NCI-H2107 (cell line): Measurements from ENCODE around the gene CCDC9B.

ENCODE experiments used
- DNase-seq: peaks from one replicate; lab custom pipeline; 2025; lab: John Stamatoyannopoulos, UW

Gene CCDC9B

DNA sequence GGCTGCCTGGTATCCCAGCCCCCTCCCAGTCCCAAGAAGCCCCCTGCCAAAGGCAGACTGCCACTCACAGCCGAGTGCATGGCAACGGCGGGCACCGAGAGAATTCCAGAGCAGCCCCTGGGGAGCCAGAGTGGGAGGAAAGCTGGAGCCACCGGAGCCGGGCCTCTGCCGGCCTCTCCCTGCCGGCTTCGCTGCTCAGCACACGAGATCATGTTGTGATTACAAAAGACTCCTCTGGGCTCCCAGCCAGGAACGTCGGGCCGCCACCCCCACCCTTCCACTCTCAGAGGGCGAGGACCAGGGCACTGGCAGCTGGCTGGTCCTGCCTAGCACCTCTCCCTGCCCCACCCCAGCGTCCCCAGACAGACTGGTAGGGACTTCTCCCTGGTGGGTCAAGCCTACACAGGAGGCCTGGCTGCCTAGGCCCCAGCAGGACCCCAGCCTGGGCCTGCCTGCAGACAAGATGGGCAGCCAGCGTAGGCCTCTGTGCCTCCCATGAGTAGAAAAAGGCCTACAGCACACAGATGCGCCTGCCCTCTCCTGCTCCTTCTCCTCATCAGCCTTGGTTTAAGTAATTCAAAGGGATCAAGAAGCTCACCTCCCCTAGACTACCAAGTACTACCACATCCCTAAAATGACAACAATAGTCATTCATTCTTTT is at the start of gene CCDC9B:
CCDC9B (minus strand) TSS at position 200 of the 661 bp plus-strand sequence; CDS start at position 80, 120 bp downstream.
- peak; percentile 40 for DNase-seq

DNA sequence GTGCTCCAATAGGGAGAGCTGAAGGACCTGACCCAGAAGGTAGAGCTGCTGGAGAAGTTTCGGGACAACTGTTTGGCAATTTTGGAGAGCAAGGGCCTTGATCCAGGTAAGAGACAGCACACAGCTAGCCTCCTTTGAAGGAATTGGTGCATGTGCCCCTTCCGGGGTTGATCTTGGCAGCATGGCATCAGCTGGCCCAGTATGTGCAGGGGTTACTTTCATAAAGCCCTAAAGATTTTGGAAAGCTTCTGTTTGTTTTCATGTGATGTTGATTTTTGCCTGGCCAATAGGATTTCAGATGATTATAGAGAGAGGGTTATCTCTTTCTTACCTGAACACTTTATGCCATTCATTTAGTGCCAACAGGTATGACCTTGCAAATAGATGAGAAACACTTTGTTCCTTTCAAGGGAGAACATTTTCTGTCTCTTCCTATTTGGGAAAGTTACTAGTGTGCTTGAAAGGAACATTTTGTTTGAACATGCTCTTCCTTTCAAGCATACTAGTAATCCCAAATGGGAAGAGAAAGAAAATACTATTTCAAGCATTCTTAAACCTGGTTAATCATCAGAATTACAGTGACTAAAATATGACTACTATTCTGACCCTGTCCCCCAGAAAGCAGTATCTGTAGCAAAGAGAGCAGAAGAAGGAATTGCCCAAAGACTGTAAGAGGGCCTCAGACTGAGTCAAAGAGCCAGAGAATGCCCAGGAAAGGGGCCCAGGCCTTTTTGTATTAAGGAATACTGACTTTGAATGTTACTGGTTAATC is 49.3 kb upstream of the CCDC9B start:
- DNase-seq = no peak

DNA sequence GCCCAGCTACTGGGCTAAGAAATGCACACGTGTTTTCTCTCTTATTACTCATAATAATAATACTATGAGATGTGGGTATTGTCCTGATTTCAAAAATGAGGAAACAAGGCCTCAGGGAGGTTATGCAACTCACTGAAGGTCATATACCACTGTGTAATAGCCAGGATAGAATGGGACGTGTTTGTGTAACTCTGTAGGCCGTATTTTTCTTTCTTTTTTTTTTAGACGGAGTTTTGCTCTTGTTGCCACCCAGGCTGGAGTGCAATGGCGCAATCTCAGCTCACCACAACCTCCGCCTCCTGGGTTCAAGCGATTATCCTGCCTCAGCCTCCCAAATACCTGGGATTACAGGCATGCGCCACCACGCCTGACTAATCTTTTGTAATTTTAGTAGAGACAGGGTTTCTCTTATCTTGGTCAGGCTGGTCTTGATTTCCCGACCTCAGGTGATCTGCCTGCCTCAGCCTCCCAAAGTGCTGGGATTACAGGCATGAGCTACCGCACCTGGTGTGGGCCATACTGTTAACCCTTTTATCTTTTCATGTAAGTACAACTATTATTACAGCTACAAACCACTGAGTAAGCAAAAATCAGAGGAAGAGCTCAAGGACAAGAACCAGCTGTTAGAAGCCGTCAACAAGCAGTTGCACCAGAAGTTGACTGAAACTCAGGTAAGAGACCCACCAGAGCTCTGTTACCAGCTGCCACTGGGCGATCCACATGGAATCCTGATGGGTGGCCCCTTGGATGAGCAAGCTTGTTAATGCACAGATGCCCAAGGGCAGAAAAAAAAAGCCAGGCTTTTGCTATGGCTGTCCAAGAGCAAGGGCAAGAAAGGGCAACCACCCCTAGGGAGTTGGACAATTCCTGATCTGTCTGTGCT is 48.4 kb upstream of the CCDC9B start:
- DNase-seq = no peak

DNA sequence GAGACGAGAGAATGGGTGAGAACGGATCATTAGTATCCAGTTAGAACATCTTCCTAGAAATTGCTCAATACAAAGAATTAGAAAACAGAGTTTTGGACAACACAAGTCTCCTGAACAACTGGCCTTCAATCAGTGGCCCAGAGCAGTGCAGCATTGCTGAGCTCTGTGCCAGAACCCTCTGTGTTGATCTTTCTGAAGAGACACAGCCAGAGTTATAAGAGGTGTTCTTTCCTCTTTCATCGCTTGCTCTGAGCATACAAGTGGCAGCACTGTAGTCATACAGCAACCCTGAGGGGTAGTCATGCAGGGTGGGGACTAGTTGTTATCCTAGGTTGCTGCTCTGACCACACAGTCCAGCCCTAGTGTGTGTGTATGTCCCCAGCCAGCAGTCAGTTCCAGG is 45.7 kb upstream of the CCDC9B start:
- DNase-seq = no peak

- peak; percentile 54 for DNase-seq
These were observed 42.1 kb upstream of the CCDC9B start, which contains the start of gene KNSTRN for GRCh38 chr15:40382580-40383456. Gene KNSTRN, plus strand, starts transcription at chr15:40382721. Its CDS starts 115 bp downstream, at chr15:40382836.

GRCh38 chr15:40381818-40382529 is 41.2 kb upstream of the CCDC9B start:
- no peak for DNase-seq

DNA sequence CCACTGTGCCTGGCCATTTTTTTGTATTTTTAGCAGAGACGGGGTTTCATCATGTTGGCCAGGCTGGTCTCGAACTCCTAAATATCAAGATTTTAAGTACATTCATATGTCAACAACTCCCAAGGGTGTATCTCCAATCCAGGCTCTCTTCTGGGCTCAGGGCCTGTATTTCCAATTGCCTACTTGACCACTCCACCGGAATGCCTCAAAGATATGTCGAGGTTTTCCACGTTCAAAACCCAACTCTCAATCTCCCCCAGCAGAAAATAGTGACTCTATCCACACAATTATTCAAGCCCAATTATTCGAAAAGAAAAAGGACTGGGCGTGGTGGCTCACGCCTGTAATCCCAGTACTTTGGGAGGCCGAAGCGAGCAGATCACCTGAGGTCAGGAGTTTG is 39.9 kb upstream of the CCDC9B start:
- no peak for DNase-seq

GRCh38 chr15:40379853-40380252 is 39.1 kb upstream of the CCDC9B start:
- no peak for DNase-seq

DNA sequence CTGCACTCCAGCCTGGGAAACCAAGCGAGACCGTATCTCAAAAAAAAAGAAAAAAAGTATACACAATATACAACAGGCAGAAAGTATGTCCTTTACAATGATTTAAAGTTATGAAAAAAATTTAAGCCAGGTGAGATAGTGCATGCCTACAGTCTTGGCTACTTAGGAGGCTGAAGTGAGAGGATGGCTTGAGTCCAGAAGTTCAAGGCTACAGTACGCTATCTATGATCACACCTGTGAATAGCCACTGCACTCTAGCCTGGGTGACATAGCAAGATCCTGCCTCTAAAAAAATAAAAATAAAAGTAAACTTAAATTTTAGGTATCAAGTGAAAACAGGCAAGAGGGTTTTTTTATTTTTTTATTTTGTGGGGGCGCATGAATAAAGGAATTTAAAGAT is 38.6 kb upstream of the CCDC9B start:
- no peak for DNase-seq

DNA sequence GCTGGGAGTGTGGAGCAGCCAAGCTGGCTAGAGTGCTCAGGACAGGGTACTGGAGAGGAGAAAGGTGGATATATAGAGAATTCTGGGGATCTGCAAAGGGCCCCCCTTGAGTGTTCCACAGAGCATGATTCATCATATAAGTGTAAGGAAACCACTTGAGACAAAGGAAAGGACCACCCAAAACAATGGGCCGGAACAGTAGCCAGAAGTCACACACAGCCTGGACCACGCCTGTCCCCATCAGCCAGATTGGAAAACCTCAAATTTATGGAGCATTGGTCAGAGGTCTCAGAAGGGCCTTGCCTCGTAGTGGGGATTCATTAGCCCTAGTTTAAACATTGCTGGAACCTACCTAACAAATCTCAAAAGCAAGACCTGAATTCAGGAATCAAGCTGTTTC is 36.9 kb upstream of the CCDC9B start:
- no peak for DNase-seq

GRCh38 chr15:40372981-40373380 is 32.2 kb upstream of the CCDC9B start:
- DNase-seq = no peak

DNA sequence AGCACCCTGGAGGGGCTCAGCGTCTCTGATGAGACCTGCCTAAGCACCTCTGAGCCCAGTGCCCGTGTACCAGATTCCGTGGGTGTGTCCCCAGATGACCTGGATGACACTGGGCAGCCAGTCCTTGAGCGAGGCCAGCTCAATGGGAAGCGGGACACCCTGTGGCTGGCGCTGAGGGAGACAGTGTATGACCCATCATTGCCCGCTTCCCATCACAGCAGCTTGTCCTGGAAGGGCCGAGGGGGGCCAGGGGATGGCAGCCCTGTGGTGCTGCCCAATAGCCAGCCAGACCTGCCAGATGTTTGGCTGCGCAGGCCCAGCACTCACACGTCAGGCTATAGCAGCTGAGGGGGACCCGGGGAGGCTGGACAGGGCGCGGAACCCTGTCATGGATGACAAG is 29.2 kb upstream of the CCDC9B start:
- no peak for DNase-seq

- DNase-seq = no peak
These were observed 28.7 kb upstream of the CCDC9B start for GRCh38 chr15:40369474-40369869.

GRCh38 chr15:40368719-40369473 is 28.2 kb upstream of the CCDC9B start:
- no peak for DNase-seq

GRCh38 chr15:40367686-40368611 is 27.2 kb upstream of the CCDC9B start:
- DNase-seq = peak; percentile 76

GRCh38 chr15:40367371-40367685 is 26.6 kb upstream of the CCDC9B start:
- DNase-seq = no peak

- DNase-seq = no peak
These were observed 26.0 kb upstream of the CCDC9B start for GRCh38 chr15:40366457-40367370.
